C4-2B (cell line): ENCODE data around the gene SDHAF2.

ENCODE experiments used
- H3K27ac ChIP-seq: fragments of 450-650 bp; 2 replicates; pipeline ENCODE4 v1.5.1; 2017
- ZFX ChIP-seq: fragments of 450-650 bp; IDR thresholded peaks from 2 replicates; pipeline ENCODE4 v1.6.1; 2017
- TF ChIP-seq, protein P1 (sequence below): fragments of 450-650 bp; conservative IDR thresholded peaks from 2 replicates; pipeline ENCODE4 v1.5.1; 2017; ENCODE audit warnings: mild to moderate bottlenecking

The SDHAF2 gene

DNA sequence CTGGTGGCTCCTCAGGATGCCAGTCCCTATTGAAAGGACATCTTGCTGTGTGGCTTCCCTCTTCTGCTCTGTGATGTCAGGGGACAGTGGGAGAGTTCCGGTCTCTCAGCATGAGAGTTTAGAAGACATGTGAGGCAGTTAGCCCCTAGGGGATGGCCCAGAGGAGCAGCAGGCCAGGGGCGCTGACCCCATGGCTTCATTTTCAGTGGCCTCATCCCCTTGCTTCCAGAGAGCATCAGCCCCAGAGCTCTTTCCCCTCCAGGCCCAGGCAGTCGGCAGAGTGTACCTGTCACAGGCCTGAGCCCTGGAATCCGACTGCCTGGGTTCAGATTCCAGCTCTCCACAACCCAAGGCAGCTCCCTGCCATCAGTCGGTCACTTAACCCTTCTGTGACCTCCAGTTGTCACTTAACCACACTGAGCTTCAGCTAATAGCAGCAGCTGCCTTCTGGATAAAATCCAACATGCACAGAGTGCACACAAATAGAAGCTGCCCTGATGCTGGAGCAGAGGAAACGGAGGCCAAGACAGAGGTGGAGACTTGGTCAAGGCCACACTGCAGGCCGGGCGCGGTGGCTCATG is 64.5 kb downstream of the SDHAF2 start:
- no peak overlapping the region for H3K27ac ChIP-seq
- TF ChIP-seq ZFX, result no peak
- TF ChIP-seq, protein P1, sequence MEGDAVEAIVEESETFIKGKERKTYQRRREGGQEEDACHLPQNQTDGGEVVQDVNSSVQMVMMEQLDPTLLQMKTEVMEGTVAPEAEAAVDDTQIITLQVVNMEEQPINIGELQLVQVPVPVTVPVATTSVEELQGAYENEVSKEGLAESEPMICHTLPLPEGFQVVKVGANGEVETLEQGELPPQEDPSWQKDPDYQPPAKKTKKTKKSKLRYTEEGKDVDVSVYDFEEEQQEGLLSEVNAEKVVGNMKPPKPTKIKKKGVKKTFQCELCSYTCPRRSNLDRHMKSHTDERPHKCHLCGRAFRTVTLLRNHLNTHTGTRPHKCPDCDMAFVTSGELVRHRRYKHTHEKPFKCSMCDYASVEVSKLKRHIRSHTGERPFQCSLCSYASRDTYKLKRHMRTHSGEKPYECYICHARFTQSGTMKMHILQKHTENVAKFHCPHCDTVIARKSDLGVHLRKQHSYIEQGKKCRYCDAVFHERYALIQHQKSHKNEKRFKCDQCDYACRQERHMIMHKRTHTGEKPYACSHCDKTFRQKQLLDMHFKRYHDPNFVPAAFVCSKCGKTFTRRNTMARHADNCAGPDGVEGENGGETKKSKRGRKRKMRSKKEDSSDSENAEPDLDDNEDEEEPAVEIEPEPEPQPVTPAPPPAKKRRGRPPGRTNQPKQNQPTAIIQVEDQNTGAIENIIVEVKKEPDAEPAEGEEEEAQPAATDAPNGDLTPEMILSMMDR, result no peak

DNA sequence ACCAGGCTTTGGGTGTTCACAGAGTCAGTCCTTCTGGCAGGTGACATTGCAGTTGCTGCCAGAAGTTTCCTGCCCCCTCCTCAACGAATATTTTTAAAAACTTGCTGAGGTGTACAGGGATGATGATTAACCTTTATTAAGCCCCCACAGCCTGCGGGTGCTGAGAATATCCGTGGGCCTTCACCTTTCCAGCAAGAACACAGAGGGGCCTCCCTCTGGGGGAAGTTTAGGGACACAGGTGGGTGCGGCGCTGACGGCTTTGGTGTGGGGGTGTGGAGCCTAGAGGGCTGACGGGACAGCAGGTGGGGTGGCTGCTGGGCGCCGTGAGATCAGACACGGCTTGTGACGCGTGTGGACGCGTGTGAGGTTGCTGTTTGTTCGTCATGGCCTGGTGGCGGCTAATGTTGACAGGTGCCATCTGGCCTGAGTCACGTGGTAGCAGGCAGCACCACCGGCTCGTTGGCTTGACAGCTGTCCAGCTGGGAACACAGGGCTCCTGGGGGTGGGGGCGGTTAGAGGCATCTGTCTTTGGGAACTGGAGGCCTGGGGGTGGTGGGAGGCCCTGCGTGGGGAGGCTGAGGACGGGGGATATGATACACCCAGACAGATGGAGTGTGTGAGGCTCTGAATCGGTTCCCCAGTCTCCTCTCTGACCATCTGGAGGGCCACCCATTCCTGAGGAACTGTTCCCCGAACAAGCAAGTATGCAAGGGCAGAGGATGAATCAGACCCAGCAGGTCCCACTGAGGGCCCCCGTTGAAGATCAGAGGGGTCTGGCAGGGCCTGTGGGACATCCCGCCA is 66.1 kb downstream of the SDHAF2 start:
- no peak overlapping the region for H3K27ac ChIP-seq
- TF ChIP-seq, protein P1, result no peak
- no peak for TF ChIP-seq ZFX
